Measurements from ENCODE around the gene KRTAP5-10. TPM values are rescaled to one million over a fixed set of nuclear protein-coding genes. Genes with fewer than 3 reads are reported as not detected.
"Not testable (repeated sequence)": the region's sequence is repeated elsewhere in the genome, so short reads cannot be mapped to it uniquely, and the experiment has no call there.

KRTAP5-10 gene
- total and polyA plus RNA-seq, 9 of the 15 experiments (the other 6 are each of a cell fraction or from before 2014, with no cell fraction given), result not detected

GRCh38 chr11:71613931-71614330, 48.6 kb downstream of the KRTAP5-10 start:
- CTCF ChIA-PET (ENCODE audit: low intra/inter-chr PET ratio); H3K4me2 ChIP-seq (ENCODE audit: insufficient read depth, low read length); H3K9me1 ChIP-seq (ENCODE audit: control insufficient read depth, insufficient read depth, low read length); POLR2A ChIA-PET; H4K20me1 ChIP-seq (replicated peaks; ENCODE audit: control insufficient read depth, insufficient read depth, low read length); DNase-seq (ENCODE audit: extremely low read depth in 1 of 4, low spot score in 3 of 4); H3K4me3 ChIP-seq; H3K4me1 ChIP-seq (replicated peaks in 1 of 2; ENCODE audit: control insufficient read depth in 2 of 2, insufficient read depth in 2 of 2, low read length in 2 of 2); H3K9ac ChIP-seq (ENCODE audit: insufficient read depth in 1 of 2, low read depth in 2 of 2, low read length in 2 of 2); ATAC-seq; H3K36me3 ChIP-seq (ENCODE audit: control insufficient read depth, insufficient read depth, low read length); intact Hi-C loops (cut with micrococcal nuclease); H3K9me3 ChIP-seq (replicated peaks; ENCODE audit: control insufficient read depth, insufficient read depth, low read depth, low read length); H3K27ac ChIP-seq (ENCODE audit: extremely low read depth, low read depth, low read length); BruUV-seq (replicated peaks); H3K79me2 ChIP-seq (ENCODE audit: control insufficient read depth, insufficient read depth, low read length); FAIRE-seq; H2AFZ ChIP-seq (ENCODE audit: low read depth, low read length): not testable (repeated sequence)
- WGBS (ENCODE audit: insufficient coverage, low coverage, missing lambda C conversion rate), result 0% methylated on average over 4 of the region's 7 CpGs
- in situ Hi-C loops (cut with MboI), result loop anchor here (10.0 kb wide), 1 partner anchor 121 kb away; no protein-coding TSS in a partner anchor
- H3K27me3 ChIP-seq (ENCODE audit: control insufficient read depth in 2 of 2, insufficient read depth in 2 of 2, low read length in 2 of 2), result peaks cover 4 to 13% of the 10 kb centered on the region in 2 experiments

- WGBS (ENCODE audit: insufficient coverage, low coverage, missing lambda C conversion rate), result 4% methylated on average over 15 of the region's 15 CpGs
- H3K9me1 ChIP-seq (ENCODE audit: control insufficient read depth, insufficient read depth, low read length); DNase-seq (ENCODE audit: extremely low read depth in 1 of 4, low spot score in 3 of 4); H3K9ac ChIP-seq (ENCODE audit: insufficient read depth in 1 of 2, low read depth in 2 of 2, low read length in 2 of 2); ATAC-seq; H3K4me3 ChIP-seq; intact Hi-C loops (cut with micrococcal nuclease); H3K4me2 ChIP-seq (ENCODE audit: insufficient read depth, low read length); H3K4me1 ChIP-seq (replicated peaks in 1 of 2; ENCODE audit: control insufficient read depth in 2 of 2, insufficient read depth in 2 of 2, low read length in 2 of 2); H3K9me3 ChIP-seq (replicated peaks; ENCODE audit: control insufficient read depth, insufficient read depth, low read depth, low read length); H3K27ac ChIP-seq (ENCODE audit: extremely low read depth, low read depth, low read length); H4K20me1 ChIP-seq (replicated peaks; ENCODE audit: control insufficient read depth, insufficient read depth, low read length); FAIRE-seq; H3K36me3 ChIP-seq (ENCODE audit: control insufficient read depth, insufficient read depth, low read length); BruUV-seq (replicated peaks); H3K79me2 ChIP-seq (ENCODE audit: control insufficient read depth, insufficient read depth, low read length); H2AFZ ChIP-seq (ENCODE audit: low read depth, low read length); CTCF ChIA-PET (ENCODE audit: low intra/inter-chr PET ratio); POLR2A ChIA-PET: not testable (repeated sequence)
- in situ Hi-C loops (cut with MboI), result loop anchor here (10.0 kb wide), 1 partner anchor 120 kb away; no protein-coding TSS in a partner anchor
- peaks cover 4 to 13% of the 10 kb centered on the region in 2 experiments for H3K27me3 ChIP-seq (ENCODE audit: control insufficient read depth in 2 of 2, insufficient read depth in 2 of 2, low read length in 2 of 2)
These were observed 49.1 kb downstream of the KRTAP5-10 start for GRCh38 chr11:71614366-71614917.
